GM23248 (cell line): ENCODE data around the gene ITPA.

Source experiments
- EZH2 ChIP-seq: fragments of 200-600 bp; sonication (generic); IDR thresholded peaks from 2 replicates; pipeline ENCODE4 v1.6.1; 2018; ENCODE audit warnings: antibody characterized with exemption, mild to moderate bottlenecking; ENCODE audit not compliant: insufficient read depth, poor library complexity, severe bottlenecking
- EZH2phosphoT487 ChIP-seq: fragments of 200-600 bp; sonication (generic); IDR thresholded peaks from 2 replicates; pipeline ENCODE4 v1.6.1; 2018; ENCODE audit warnings: antibody characterized with exemption, moderate library complexity, mild to moderate bottlenecking, low read depth; ENCODE audit not compliant: insufficient read depth

- TF ChIP-seq EZH2phosphoT487 (no peak), EZH2 (no peak)
These were observed 45.1 kb upstream of the ITPA start for GRCh38 chr20:3164043-3164762.
